SK-N-SH (cell line): ENCODE results near the gene TMEM164. TPM values are rescaled to one million over a fixed set of nuclear protein-coding genes. Genes with fewer than 3 reads are reported as not detected.

Experiments
- CTCF ChIA-PET: fragments of 300-600, 350-600 bp; formaldehyde crosslinking; extraction: SDS; loops from one replicate; lab custom pipeline; 2021; lab: Yijun Ruan, JAX
- POLR2A ChIA-PET: fragments of 350-600 bp; sonication (Branson Sonifier 250); formaldehyde crosslinking; extraction: SDS; loops from one replicate; lab custom pipeline; 2020; ENCODE audit warnings: antibody characterized with exemption, inconsistent platforms; lab: Yijun Ruan, JAX
- DNase-seq: peaks from one replicate; pipeline ENCODE4 v3.0.0; 2012
- H2AFZ ChIP-seq: fragments of 200-600 bp; sonication (generic); 2 replicates; pipeline ENCODE4 v1.8.1; 2016; ENCODE audit warnings: antibody characterized with exemption, mild to moderate bottlenecking, low read depth
- H3F3A ChIP-seq: fragments of 200-600 bp; sonication (generic); replicated peaks from 2 replicates; pipeline ENCODE3; 2016; ENCODE audit warnings: antibody characterized with exemption, mild to moderate bottlenecking; ENCODE audit not compliant: insufficient read depth
- H3K27ac ChIP-seq, 2 experiments: fragments of 200-500 bp in 1 of 2; fragments of 200-600 bp in 1 of 2; sonication (Bioruptor generic) in 1 of 2; sonication (generic), shearing (Covaris generic) in 1 of 2; 2 replicates each; pipeline versions ENCODE4 v1.5.1 to v1.6.1; 2014 to 2016; ENCODE audit warnings: low read depth in 2 of 2, inconsistent platforms in 1 of 2, low read length in 1 of 2, mild to moderate bottlenecking in 1 of 2, mixed read lengths in 1 of 2
- H3K27me3 ChIP-seq: fragments of 200-600 bp; sonication (generic), shearing (Covaris generic); 2 replicates; pipeline ENCODE4 v1.6.1; 2016; ENCODE audit warnings: mixed run types; ENCODE audit not compliant: insufficient read depth
- H3K36me3 ChIP-seq, 2 experiments: fragments of 200-500 bp in 1 of 2; fragments of 200-600 bp in 1 of 2; sonication (Bioruptor generic) in 1 of 2; sonication (generic) in 1 of 2; replicated peaks in 1 of 2; 2 replicates each; pipeline versions ENCODE3 to v1.5.1; 2014 to 2016; ENCODE audit warnings: low read length in 1 of 2, mild to moderate bottlenecking in 1 of 2; ENCODE audit not compliant: insufficient read depth in 2 of 2, control insufficient read depth in 1 of 2
- H3K4me1 ChIP-seq, 2 experiments: fragments of 200-500 bp in 1 of 2; fragments of 200-600 bp in 1 of 2; sonication (Bioruptor generic) in 1 of 2; sonication (generic), shearing (Covaris generic) in 1 of 2; 2 replicates each; pipeline versions ENCODE4 v1.5.1 to v1.6.1; 2014 to 2016; ENCODE audit warnings: low read depth in 1 of 2, low read length in 1 of 2, mixed run types in 1 of 2; ENCODE audit not compliant: insufficient read depth in 2 of 2, control insufficient read depth in 1 of 2
- H3K4me2 ChIP-seq: fragments of 200-600 bp; sonication (generic), shearing (Covaris generic); 2 replicates; pipeline ENCODE4 v1.6.1; 2017; ENCODE audit warnings: mixed run types
- H3K4me3 ChIP-seq, 2 experiments: fragments of 200-500 bp in 1 of 2; fragments of 200-600 bp in 1 of 2; sonication (Bioruptor generic) in 1 of 2; sonication (generic), shearing (Covaris generic) in 1 of 2; 2 replicates each; pipeline versions ENCODE4 v1.5.1 to v1.8.1; 2014 to 2016; ENCODE audit warnings: low read depth in 2 of 2, inconsistent platforms in 1 of 2, low read length in 1 of 2, mild to moderate bottlenecking in 1 of 2, mixed read lengths in 1 of 2, moderate library complexity in 1 of 2
- H3K79me2 ChIP-seq: fragments of 200-600 bp; sonication (generic); 2 replicates; pipeline ENCODE4 v1.8.1; 2017; ENCODE audit warnings: mild to moderate bottlenecking; ENCODE audit not compliant: insufficient read depth
- H3K9ac ChIP-seq: fragments of 200-600 bp; sonication (generic); 2 replicates; pipeline ENCODE4 v1.6.1; 2017; ENCODE audit warnings: mixed run types
- H3K9me2 ChIP-seq: fragments of 200-600 bp; sonication (generic); 2 replicates; pipeline ENCODE4 v1.6.1; 2017; ENCODE audit warnings: mixed run types
- H3K9me3 ChIP-seq: fragments of 200-600 bp; sonication (generic); 2 replicates; pipeline ENCODE4 v1.6.1; 2017; ENCODE audit warnings: mixed run types, mild to moderate bottlenecking, moderate library complexity
- H4K20me1 ChIP-seq: fragments of 200-600 bp; sonication (generic); 2 replicates; pipeline ENCODE4 v1.6.1; 2017; ENCODE audit warnings: mild to moderate bottlenecking, mixed run types; ENCODE audit not compliant: insufficient read depth
- CHD2 ChIP-seq: fragments of 150-350 bp; IDR thresholded peaks from 2 replicates; pipeline ENCODE4 v1.6.1; 2018; ENCODE audit warnings: low read length; ENCODE audit not compliant: partially characterized antibody
- EP300 ChIP-seq, 2 experiments: IDR thresholded peaks; 2 replicates each; pipeline versions ENCODE4 v1.4.0 to v1.6.1; 2012; ENCODE audit warnings: borderline replicate concordance in 1 of 2, low read depth in 1 of 2, low read length in 1 of 2
- FOXJ3 ChIP-seq: sonication (generic); formaldehyde crosslinking; IDR thresholded peaks from 2 replicates; pipeline ENCODE4 v1.5.1; 2020; ENCODE audit warnings: mild to moderate bottlenecking, missing genetic modification reagents
- FOXM1 ChIP-seq: IDR thresholded peaks from 2 replicates; pipeline ENCODE4 v1.4.0; 2012; ENCODE audit warnings: low read depth, mild to moderate bottlenecking
- GABPA ChIP-seq: IDR thresholded peaks from 2 replicates; pipeline ENCODE4 v1.4.0; 2012; ENCODE audit warnings: low read depth, mild to moderate bottlenecking
- MEF2A ChIP-seq: IDR thresholded peaks from 2 replicates; pipeline ENCODE4 v1.4.0; 2012; ENCODE audit warnings: low read depth, borderline replicate concordance
- NFIC ChIP-seq: IDR thresholded peaks from 2 replicates; pipeline ENCODE4 v1.4.0; 2012; ENCODE audit warnings: borderline replicate concordance
- NRF1 ChIP-seq: IDR thresholded peaks from 2 replicates; pipeline ENCODE4 v1.6.1; 2012; ENCODE audit warnings: low read depth, mild to moderate bottlenecking, low read length
- RAD21 ChIP-seq: IDR thresholded peaks from 2 replicates; pipeline ENCODE4 v1.6.1; 2012; ENCODE audit warnings: mild to moderate bottlenecking, low read length
- RXRA ChIP-seq: IDR thresholded peaks from 2 replicates; pipeline ENCODE4 v1.4.0; 2012; ENCODE audit warnings: low read depth, mild to moderate bottlenecking, borderline replicate concordance
- SMC3 ChIP-seq: IDR thresholded peaks from 2 replicates; pipeline ENCODE4 v1.6.1; 2012; ENCODE audit warnings: low read depth, low read length, improper control_type of control experiment
- YY1 ChIP-seq: IDR thresholded peaks from 2 replicates; pipeline ENCODE4 v1.4.0; 2012; ENCODE audit warnings: low read depth, mild to moderate bottlenecking
- WGBS: methylation state at CpG from one replicate; pipeline ENCODE4 v1.1.6; 2017; ENCODE audit warnings: low lambda C conversion rate; 5-methylcytosine and 5-hydroxymethylcytosine counted together
- polyA plus RNA-seq, 3 experiments: library from polyadenylated mRNA; depleted of rRNA; stranded (reverse); fragments of >200 nt; gene quantifications; 2 replicates each; pipeline ENCODE4 v1.2.3, GENCODE V29; 2012
- TF ChIP-seq, protein P1 (sequence below): IDR thresholded peaks from 2 replicates; pipeline ENCODE4 v1.4.0; 2012; ENCODE audit warnings: low read depth, borderline replicate concordance
- TF ChIP-seq, protein P2 (sequence below): fragments of 150-350 bp; IDR thresholded peaks from 2 replicates; pipeline ENCODE4 v1.6.1; 2017; ENCODE audit warnings: antibody characterized with exemption, low read length, low read depth, borderline replicate concordance
- TF ChIP-seq, protein P3 (sequence below): fragments of 200-600 bp; sonication (generic); IDR thresholded peaks from 2 replicates; pipeline ENCODE4 v1.6.1; 2017; ENCODE audit warnings: antibody characterized with exemption, mild to moderate bottlenecking, moderate library complexity
- TF ChIP-seq, protein P4 (sequence below): IDR thresholded peaks from 2 replicates; pipeline ENCODE4; 2012
- TF ChIP-seq, protein P5 (sequence below): IDR thresholded peaks from 2 replicates; pipeline ENCODE4 v1.4.0; 2012; ENCODE audit warnings: low read depth

Gene TMEM164
- polyA plus RNA-seq, 1 of the 3 experiments (the other 2 are of a cell fraction), result 11.9 TPM

DNA sequence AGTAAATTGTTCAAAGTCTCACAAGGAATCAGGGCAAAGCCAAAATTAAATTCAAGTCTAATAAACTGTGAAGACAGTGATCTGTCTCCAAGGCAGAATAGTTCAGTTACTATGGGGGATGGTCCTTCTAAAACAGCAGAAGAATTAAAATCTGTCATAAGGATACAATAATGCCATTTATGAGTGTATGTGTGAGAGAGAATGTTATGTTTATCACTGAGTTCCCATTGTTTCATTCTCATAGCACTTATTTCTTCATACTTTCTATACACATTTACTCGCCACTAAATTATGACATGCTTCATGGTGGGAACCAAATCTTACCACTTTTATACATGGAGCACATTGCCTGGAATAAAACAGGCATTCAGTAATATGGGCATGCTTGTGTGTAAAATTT lies 212.5 kb downstream of the TMEM164 start:
- Histone ChIP-seq H3K27me3 (no peaks in the 10 kb centered on the region), H3K4me3 (no peak overlapping the region), H4K20me1 (no peaks in the 10 kb centered on the region), H3K4me2 (no peak overlapping the region), H3F3A (no peaks in the 10 kb centered on the region), H2AFZ (no peak overlapping the region), H3K9me2 (no peaks in the 10 kb centered on the region), H3K79me2 (no peaks in the 10 kb centered on the region), H3K9me3 (no peaks in the 10 kb centered on the region), H3K36me3 (no peaks in the 10 kb centered on the region)
- ChIA-PET CTCF (interaction anchor here (1.0 kb wide), 1 partner anchor 192 kb away, joined by 3 read pairs; no protein-coding TSS in a partner anchor), POLR2A (no interaction called here)
- DNase-seq, result no peak
- TF ChIP-seq, protein P1, sequence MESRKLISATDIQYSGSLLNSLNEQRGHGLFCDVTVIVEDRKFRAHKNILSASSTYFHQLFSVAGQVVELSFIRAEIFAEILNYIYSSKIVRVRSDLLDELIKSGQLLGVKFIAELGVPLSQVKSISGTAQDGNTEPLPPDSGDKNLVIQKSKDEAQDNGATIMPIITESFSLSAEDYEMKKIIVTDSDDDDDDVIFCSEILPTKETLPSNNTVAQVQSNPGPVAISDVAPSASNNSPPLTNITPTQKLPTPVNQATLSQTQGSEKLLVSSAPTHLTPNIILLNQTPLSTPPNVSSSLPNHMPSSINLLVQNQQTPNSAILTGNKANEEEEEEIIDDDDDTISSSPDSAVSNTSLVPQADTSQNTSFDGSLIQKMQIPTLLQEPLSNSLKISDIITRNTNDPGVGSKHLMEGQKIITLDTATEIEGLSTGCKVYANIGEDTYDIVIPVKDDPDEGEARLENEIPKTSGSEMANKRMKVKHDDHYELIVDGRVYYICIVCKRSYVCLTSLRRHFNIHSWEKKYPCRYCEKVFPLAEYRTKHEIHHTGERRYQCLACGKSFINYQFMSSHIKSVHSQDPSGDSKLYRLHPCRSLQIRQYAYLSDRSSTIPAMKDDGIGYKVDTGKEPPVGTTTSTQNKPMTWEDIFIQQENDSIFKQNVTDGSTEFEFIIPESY, result no peak
- no peak for TF ChIP-seq MEF2A
- TF ChIP-seq RAD21, result no peak
- no peak for TF ChIP-seq NRF1
- TF ChIP-seq NFIC, result no peak
- TF ChIP-seq FOXJ3 (CRISPR knock-in tag), result no peak
- TF ChIP-seq GABPA, result no peak
- no peak for TF ChIP-seq CHD2
- no peak for TF ChIP-seq SMC3
- TF ChIP-seq, protein P2, sequence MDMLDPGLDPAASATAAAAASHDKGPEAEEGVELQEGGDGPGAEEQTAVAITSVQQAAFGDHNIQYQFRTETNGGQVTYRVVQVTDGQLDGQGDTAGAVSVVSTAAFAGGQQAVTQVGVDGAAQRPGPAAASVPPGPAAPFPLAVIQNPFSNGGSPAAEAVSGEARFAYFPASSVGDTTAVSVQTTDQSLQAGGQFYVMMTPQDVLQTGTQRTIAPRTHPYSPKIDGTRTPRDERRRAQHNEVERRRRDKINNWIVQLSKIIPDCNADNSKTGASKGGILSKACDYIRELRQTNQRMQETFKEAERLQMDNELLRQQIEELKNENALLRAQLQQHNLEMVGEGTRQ, result no peak
- no peak for TF ChIP-seq FOXM1
- no peak for TF ChIP-seq YY1
- no peak for TF ChIP-seq EP300 (IDR thresholded peaks at IDR 0.05; ENCODE audit: borderline replicate concordance in 1 of 2, low read depth in 1 of 2, low read length in 1 of 2)
- TF ChIP-seq, protein P3, sequence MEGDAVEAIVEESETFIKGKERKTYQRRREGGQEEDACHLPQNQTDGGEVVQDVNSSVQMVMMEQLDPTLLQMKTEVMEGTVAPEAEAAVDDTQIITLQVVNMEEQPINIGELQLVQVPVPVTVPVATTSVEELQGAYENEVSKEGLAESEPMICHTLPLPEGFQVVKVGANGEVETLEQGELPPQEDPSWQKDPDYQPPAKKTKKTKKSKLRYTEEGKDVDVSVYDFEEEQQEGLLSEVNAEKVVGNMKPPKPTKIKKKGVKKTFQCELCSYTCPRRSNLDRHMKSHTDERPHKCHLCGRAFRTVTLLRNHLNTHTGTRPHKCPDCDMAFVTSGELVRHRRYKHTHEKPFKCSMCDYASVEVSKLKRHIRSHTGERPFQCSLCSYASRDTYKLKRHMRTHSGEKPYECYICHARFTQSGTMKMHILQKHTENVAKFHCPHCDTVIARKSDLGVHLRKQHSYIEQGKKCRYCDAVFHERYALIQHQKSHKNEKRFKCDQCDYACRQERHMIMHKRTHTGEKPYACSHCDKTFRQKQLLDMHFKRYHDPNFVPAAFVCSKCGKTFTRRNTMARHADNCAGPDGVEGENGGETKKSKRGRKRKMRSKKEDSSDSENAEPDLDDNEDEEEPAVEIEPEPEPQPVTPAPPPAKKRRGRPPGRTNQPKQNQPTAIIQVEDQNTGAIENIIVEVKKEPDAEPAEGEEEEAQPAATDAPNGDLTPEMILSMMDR, result no peak
- no peak for TF ChIP-seq RXRA
- TF ChIP-seq, protein P4, sequence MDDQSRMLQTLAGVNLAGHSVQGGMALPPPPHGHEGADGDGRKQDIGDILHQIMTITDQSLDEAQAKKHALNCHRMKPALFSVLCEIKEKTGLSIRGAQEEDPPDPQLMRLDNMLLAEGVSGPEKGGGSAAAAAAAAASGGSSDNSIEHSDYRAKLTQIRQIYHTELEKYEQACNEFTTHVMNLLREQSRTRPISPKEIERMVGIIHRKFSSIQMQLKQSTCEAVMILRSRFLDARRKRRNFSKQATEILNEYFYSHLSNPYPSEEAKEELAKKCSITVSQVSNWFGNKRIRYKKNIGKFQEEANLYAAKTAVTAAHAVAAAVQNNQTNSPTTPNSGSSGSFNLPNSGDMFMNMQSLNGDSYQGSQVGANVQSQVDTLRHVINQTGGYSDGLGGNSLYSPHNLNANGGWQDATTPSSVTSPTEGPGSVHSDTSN, result no peak
- TF ChIP-seq, protein P5, sequence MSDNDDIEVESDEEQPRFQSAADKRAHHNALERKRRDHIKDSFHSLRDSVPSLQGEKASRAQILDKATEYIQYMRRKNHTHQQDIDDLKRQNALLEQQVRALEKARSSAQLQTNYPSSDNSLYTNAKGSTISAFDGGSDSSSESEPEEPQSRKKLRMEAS, result no peak
- TF ChIP-seq, all 33 proteins: peak for 0
- H3K9ac ChIP-seq, result no peak overlapping the region
- 29% methylated on average over 1 of the region's 1 CpG for WGBS
- peaks cover 0 to 3% of the 10 kb centered on the region in 2 experiments; a peak in 1 of 4 replicates for H3K4me1 ChIP-seq
- H3K27ac ChIP-seq, result no peak overlapping the region
